Fibroblast of skin of left biceps (primary cell): ENCODE data around the gene HOXD9.

ENCODE experiments used
- DNase-seq, 2 experiments: peaks; one replicate each; pipeline ENCODE4 v3.0.0-alpha.2; 2013; ENCODE audit warnings: low read depth in 2 of 2

Gene HOXD9

GRCh38 chr2:176085861-176086771, 36.4 kb upstream of the HOXD9 start:
- no peak for DNase-seq

GRCh38 chr2:176087330-176088047, 35.0 kb upstream of the HOXD9 start:
- DNase-seq: no peak

GRCh38 chr2:176088048-176088936, 34.2 kb upstream of the HOXD9 start:
- DNase-seq: no peak

GRCh38 chr2:176088937-176089842, 33.3 kb upstream of the HOXD9 start:
- DNase-seq: no peak

GRCh38 chr2:176089843-176090395, 32.6 kb upstream of the HOXD9 start:
- DNase-seq: no peak

GRCh38 chr2:176090862-176091261, 31.7 kb upstream of the HOXD9 start:
- no peak for DNase-seq

GRCh38 chr2:176091329-176092258, 30.9 kb upstream of the HOXD9 start:
- no peak for DNase-seq

- DNase-seq: no peak
Measured at GRCh38 chr2:176092270-176093144, 30.0 kb upstream of the HOXD9 start, which contains the start of gene HOXD13. Gene HOXD13 (plus strand): TSS chr2:176092721. CDS start chr2:176092891, 170 bp downstream.

- DNase-seq: no peak
Measured at GRCh38 chr2:176093145-176093897, 29.2 kb upstream of the HOXD9 start.

- no peak for DNase-seq
Measured at GRCh38 chr2:176093898-176094249, 28.6 kb upstream of the HOXD9 start.

- no peak for DNase-seq
Measured at GRCh38 chr2:176094349-176094748, 28.2 kb upstream of the HOXD9 start.

GRCh38 chr2:176095421-176095820, 27.1 kb upstream of the HOXD9 start:
- no peak for DNase-seq

- no peak for DNase-seq
Measured at GRCh38 chr2:176096243-176096985, 26.1 kb upstream of the HOXD9 start.

- no peak for DNase-seq
Measured at GRCh38 chr2:176096986-176097819, 25.3 kb upstream of the HOXD9 start.

GRCh38 chr2:176097820-176098365, 24.6 kb upstream of the HOXD9 start:
- DNase-seq: no peak
